ENCODE measurements around the gene MAP7D3.
"Not testable (repeated sequence)": the region's sequence is repeated elsewhere in the genome, so short reads cannot be mapped to it uniquely, and the experiment has no call there.

Gene MAP7D3, protein sequence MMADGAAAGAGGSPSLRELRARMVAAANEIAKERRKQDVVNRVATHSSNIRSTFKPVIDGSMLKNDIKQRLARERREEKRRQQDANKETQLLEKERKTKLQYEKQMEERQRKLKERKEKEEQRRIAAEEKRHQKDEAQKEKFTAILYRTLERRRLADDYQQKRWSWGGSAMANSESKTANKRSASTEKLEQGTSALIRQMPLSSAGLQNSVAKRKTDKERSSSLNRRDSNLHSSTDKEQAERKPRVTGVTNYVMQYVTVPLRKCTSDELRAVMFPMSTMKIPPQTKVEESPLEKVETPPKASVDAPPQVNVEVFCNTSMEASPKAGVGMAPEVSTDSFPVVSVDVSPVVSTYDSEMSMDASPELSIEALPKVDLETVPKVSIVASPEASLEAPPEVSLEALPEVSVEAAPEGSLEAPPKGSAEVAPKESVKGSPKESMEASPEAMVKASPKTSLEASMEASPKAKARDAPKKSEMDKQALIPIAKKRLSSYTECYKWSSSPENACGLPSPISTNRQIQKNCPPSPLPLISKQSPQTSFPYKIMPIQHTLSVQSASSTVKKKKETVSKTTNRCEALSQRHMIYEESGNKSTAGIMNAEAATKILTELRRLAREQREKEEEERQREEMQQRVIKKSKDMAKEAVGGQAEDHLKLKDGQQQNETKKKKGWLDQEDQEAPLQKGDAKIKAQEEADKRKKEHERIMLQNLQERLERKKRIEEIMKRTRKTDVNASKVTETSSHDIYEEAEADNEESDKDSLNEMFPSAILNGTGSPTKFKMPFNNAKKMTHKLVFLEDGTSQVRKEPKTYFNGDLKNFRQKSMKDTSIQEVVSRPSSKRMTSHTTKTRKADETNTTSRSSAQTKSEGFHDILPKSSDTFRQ

DNA sequence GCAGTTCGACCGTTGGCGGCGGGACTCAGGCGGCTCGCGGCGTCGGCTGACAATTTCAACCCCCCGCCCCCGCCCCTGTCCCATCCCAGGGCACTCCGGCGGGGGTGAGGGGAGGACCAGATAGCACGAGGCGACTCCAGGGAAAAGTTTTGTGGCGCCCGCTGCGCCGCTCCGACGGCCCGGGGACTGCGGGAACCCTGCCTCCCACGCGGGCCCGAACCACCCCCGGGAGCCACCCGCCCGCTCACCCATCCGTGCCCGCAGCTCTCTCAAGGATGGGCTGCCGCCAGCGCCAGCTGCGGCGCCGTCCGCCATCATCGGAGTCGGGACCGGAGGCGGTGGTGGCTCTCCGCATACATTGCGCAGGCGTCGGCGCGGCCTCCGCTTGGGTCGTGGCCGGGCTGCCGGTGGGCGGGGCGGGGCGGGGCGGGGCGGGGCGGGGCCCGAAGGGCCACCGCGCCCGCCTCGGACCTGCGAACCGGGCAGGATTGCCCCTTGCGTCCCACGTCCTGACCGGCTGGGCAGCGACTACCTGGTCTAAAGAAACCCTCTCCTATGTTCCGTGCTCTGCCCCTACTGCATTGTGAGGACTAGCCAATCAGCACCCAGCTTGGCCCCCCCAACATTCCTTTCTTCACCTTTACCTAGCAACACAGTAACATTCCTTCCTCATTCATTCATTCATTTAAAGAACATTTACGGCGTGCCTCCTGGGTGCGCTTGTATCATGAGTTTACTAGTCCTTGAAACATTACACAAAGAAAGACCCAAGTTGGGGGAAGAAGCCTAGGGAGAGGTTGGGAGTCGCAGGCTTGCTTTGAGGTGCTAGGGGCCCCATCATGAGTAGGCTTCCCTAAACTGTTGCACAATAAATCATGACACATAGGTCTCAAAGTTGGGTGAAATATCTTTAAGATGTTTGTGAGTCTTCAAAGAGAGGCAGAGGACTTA lies at the start of gene MAP7D3:
TSS of gene MAP7D3 (minus strand) at position 360 of the 951 bp plus-strand sequence. CDS start at position 318, 42 bp downstream.
- DNase-seq (ENCODE audit: low read depth) = peak; percentile 71

DNA sequence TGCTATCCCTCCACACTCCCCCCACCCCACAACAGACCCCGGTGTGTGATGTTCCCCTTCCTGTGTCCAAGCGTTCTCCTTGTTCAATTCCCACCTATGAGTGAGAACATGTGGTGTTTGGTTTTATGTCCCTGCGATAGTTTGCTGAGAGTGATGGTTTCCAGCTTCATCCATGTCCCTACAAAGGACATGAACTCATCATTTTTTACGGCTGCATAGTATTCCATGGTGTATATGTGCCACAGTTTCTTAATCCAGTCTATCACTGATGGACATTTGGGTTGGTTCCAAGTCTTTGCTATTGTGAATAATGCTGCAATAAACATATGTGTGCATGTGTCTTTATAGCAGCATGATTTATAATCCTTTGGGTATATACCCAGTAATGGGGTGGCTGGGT lies 49.5 kb upstream of the MAP7D3 start, which contains the start of gene ADGRG4:
TSS of gene ADGRG4 (plus strand) at position 243 of the 400 bp plus-strand sequence. CDS start 7,815 bp downstream, outside the sequence.
- not testable (repeated sequence) for DNase-seq (ENCODE audit: low read depth)

GRCh38 chrX:136295380-136295779 lies 44.2 kb upstream of the MAP7D3 start:
- DNase-seq (ENCODE audit: low read depth) = no peak

- no peak for DNase-seq (ENCODE audit: low read depth)
These were observed 41.5 kb upstream of the MAP7D3 start for GRCh38 chrX:136292656-136293055.

DNA sequence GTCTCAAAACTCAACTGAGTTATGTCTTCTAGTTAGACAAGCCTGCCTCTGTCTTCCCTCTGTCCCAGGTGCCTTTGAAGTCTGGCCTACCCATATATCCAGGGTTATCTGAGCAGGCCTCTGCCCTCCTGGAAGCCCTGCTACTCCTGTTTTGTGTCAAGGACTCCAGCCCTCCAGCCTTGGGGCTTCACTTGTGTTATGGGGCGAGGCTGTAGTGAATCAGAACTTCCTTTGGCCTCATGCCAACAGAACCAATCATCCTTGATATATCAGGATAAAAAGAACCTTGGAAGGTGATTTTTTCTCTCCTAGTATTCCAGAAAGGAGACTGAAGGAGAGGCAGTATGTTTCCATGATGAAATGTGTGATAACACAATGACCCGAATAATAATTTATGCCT lies 40.6 kb upstream of the MAP7D3 start:
- peak; percentile 22 for DNase-seq (ENCODE audit: low read depth)

GRCh38 chrX:136286375-136286774 lies 35.2 kb upstream of the MAP7D3 start:
- not testable (repeated sequence) for DNase-seq (ENCODE audit: low read depth)

DNA sequence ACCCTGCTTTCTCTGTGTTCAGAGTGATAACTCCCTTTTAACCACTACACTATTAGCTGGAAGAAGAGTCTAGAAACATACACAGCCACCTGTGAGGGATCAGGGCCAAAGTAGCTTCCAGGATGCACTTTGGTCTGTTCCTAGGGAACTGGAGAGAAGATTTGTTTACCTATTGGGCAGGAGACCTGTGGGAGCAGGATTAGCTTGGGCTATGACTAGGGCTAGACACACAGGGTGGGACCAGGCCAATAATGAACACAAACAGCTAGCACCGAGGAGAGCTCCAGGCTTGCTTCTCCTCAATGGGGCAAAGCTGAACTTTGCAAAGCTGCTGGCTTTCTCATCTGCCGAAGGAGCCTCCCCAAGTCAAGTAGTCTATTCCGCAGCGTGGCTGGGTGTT lies 24.4 kb upstream of the MAP7D3 start:
- no peak for DNase-seq (ENCODE audit: low read depth)

DNA sequence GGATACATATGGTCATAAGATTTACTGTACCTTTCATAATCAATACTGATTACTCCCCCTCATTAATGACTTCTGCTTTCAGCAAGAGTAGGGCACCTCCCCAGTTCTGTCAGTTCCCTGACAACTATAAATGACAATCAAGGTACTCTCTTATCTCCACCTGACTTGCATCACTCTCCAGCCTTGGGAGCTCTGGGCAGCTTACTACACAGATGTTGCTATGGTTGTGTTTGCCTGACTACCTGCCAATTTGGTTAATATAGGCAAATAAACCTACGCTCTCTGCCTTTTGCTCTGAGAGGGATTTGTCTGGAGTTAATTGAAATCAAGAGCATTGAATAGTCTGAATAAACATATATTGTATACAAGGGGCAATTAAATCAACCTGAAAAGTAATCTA lies 22.8 kb upstream of the MAP7D3 start:
- DNase-seq (ENCODE audit: low read depth) = no peak

GRCh38 chrX:136272325-136272724 lies 21.1 kb upstream of the MAP7D3 start:
- DNase-seq (ENCODE audit: low read depth) = peak; percentile 23

- DNase-seq (ENCODE audit: low read depth) = no peak
These were observed 20.1 kb upstream of the MAP7D3 start for GRCh38 chrX:136271300-136271699.

DNA sequence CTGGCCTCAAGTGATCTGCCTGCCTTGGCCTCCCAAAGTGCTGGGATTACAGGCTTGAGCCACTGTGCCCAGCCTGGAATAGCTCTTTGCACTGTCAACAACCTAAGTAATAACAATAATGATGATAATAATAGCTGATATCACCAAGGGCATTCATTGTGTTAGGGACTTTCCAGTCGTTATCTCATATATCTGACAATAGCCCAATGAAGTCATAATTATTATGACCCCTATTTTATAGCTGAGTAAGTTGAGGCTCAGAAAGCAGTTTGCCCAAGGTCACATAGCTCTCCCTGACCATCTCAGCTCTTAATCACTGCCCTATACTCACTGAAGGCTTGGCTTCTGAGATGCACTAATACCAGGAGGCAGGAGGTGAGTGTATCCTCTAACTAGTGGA lies 18.7 kb upstream of the MAP7D3 start:
- no peak for DNase-seq (ENCODE audit: low read depth)

DNA sequence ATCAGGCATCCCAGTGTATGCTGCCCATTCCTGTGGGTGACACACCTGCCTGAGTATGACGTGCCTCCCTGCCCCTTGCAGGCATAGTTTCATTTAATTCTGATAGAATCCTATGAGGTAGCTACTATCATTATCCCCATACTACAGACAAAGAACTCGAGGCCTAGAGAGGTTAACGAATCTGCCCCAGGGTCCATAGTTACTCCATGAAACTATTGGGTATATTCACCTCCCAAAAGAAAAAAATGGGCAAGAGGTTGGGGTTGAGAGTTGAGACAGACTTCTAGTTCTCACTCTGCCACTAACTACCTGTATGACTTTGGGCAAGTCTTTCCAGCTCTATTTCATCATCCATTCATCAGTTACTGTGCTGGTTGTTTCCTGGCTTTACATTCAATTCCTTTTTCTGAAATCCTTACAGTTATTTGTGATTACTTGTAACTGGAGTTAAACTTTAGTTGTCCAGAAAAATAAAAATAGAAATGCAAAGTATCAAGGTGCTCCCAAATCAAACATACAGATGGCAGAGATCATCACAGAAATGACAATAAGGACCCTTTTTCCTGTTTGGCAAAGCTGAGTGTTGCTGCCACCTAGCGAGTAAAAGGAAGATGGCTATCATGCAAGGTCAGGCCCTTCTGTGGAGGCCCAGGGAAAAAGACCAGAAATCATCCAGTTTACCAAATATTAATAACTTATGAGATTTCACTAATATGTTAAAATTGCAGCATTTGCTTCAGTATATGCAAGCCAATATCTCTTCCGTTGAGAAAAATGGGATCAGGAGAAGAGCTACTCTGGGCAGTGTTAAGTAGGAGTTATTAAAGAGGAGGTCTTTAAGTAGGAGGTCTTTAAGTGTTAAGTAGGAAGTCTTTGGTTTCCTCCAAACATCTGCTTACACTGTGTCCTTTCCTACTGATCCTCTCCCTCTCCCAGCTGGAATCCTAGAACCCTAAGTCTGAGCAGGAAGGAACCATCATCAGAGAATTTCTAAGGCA lies 17.1 kb upstream of the MAP7D3 start:
- peak; percentile 55 for DNase-seq (ENCODE audit: low read depth)

DNA sequence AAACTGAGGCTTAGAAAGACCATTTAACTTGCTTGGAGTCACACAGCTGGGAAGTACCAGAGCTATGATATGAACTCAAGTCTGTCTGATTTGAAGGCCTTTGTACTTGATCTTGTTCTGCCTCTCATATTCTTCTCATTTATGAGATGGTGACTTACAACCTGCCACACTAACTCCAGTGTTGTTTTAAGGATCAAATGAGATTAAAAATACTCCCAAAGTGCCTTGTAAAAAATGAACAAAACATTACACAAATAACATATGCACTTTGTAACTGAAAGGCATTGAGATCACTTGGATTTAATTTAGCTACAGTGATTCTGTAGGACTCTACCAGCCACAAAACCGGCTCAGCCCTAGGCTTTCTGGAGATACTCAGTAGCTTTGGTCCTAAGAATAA lies 15.6 kb upstream of the MAP7D3 start:
- no peak for DNase-seq (ENCODE audit: low read depth)

GRCh38 chrX:136262812-136263315 lies 11.7 kb upstream of the MAP7D3 start:
- DNase-seq (ENCODE audit: low read depth) = no peak

DNA sequence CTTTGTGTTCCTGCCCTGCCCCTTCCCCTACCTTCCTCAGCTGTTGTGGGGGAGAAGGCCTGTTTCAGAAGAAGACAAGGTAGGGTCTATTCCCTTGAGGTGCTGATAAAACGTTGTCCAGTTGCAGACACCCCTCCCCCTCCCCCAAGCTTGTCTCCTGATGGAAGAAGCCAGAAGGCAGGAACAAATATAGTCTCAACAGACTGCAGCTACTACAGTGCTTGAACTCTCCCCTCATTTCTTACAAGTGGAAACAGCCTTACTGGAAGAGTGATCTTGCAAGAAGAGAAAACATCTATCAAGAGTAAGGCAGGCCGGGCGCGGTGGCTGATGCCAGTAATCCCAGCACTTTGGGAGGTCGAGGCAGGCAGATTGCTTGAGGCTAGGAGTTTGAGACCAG lies 11.0 kb upstream of the MAP7D3 start:
- no peak for DNase-seq (ENCODE audit: low read depth)

DNA sequence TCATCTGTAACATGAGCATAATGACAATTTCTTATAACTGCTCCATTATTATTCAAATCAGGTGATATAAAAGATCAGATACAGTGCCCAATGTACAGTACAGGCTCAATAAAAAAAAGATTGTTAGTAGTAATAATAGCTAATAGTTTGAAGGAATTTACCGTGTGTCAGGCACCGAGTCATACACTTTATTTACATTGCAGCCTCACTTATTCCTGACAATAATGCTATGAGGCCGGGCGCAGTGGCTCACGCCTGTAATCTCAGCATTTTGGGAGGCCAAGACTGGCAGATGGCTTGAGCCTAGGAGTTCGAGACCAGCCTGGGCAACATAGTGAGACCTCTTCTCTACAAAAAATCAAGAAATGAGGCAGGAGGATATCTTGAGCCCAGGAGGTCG lies 10.1 kb upstream of the MAP7D3 start:
- peak; percentile 69 for DNase-seq (ENCODE audit: low read depth)

DNA sequence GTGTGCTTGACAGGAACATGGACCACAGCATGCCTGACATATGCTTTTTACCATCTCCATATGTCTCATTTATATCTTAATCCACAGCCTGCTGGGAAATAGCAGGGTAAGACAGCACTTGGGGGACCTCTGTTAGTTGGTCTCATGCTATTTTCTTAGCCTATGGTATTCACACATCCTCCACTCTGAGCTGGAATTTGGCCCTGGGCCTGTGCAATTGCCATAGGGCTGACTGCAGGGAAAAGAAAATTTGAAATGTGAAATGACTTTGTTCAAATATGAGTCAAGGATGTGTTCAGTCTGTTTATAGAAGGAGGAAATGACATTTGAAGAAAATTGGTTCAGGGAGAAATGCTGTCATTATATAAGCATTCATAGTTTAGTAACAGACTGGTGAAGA lies 9.6 kb upstream of the MAP7D3 start:
- peak; percentile 91 for DNase-seq (ENCODE audit: low read depth)

- peak; percentile 81 for DNase-seq (ENCODE audit: low read depth)
These were observed 8.3 kb upstream of the MAP7D3 start for GRCh38 chrX:136259543-136259942.

DNA sequence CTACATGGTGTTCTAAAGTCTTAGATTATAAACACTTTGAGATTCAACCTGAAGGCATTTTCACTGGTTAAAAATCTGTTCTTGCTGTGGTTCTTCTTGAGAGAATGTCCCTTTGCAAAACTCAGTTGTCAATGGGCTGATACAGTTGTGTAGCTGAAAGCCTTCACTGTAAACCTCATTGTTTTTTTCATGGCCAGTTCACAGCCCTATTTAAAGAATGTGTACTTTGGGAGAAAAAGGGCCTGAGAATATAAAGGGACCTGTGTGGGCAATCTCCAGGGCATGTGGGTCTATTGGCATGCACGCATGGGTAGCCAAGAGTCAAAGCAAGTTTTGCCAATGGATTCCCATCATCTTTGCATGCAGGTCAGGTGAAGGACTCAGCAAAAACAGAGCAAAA lies 7.8 kb upstream of the MAP7D3 start:
- DNase-seq (ENCODE audit: low read depth) = no peak

DNA sequence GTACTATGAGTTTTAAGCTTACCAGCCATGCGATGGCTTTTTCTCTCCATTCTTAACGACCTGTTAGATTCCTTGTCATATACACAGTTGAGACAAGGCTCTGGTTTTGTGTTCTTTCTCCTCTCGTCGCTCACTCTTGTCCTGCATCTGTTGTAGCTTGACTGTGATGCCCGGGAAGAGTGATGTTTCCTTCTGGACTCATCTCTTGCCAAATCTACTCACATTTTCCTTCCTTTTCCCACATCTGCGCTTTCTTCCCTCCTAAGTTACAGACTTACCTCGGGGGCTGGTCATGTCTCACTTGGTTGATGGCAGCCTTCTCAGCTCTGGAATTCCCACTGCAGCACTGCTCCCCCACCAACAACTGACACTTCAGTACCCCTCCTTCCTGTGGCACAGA lies 4.8 kb upstream of the MAP7D3 start:
- DNase-seq (ENCODE audit: low read depth) = no peak

All from ELR (cell line).